GM19467 (cell line): ENCODE data around the gene FARS2.

Source experiments
- ATAC-seq: cut with Tn5 transposase; IDR thresholded peaks from one replicate; pipeline ENCODE4 v1.9.1; 2021; ENCODE audit warnings: mild to moderate bottlenecking, moderate library complexity; ENCODE audit not compliant: unreplicated experiment

Gene FARS2

DNA sequence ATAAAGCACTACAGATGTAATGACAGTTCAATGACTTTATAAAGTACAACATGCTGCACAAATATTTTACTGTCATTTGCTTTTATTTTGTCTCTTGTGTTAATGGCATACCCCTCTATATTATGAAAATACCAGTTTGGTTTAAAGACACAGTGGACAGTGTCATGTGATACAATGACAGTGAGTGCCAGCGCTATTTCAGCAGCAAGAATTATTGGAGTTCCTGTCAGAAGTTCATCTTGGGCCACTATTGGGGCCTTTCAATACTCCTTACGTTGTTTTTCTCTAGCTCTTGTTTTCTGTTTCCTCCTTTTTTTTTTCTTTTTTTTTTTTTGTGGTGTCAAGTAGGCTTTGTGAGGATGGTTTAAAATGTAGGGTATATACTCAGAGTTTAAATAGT is 232.5 kb downstream of the FARS2 start:
- ATAC-seq, result no peak

DNA sequence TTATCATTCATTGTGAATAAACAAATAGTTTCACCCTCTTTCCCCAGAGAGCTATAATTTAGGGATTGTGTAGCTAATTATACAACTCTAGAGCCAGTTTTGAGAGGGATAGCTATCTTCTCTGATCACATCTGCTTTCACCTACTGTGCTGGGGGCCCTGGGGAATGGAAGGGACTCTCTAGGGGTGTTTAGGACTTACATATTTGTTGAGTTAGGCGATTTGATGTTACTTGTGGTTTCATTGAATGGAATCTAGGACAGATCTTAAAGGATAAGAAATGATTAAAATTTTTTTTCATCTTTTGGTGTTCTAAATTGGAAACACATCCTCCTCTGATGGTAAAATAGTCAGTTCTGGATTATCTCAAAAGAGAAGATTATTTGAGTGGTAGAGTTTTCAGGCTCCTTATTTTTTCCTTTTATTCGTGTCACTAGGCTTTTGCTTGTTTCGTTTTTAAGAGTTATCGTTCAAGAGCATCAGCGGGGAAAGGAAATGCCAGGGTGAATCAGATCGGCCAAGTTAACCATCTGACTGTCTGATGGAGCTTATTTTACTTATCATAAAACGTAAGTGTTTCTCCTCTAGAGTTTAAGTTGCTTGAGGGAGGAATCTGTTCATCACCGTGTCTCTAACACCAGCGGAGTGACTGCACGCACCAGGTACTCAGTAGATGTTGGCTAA is 236.7 kb downstream of the FARS2 start:
- no peak for ATAC-seq

GRCh38 chr6:5498579-5498899 is 237.2 kb downstream of the FARS2 start:
- ATAC-seq, result no peak

DNA sequence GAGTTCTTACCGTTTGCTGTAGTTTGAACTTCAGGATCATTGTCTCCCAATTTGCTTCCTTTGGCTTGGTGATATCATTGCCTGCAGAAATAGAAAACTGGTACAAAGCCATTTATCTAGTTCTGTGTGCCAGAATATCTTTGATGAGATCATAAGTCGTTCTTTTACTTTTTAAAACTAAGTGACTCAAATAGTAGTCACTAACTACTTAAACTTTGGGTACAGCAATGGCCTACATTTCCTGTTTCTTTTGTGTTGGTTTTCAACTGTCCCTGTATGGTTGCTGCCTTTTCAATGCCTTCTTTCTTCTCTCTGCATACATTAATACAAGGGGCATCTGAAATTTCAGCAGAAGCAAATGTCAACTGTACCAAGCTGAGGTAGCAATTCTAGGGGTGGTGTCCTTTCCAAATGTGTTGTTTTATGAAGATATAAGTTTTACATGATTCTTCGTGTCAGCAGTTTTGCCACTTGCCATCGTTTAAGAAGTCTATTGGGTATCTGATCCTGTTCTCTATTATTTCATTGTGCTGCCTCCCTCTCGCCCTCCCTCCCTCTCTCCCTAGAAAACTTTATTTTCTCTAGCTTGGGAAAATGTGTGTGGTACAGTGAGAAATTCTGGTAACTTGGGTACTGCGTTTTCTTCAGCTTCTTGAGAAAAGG is 238.5 kb downstream of the FARS2 start:
- no peak for ATAC-seq

GRCh38 chr6:5501837-5502236 is 240.5 kb downstream of the FARS2 start:
- no peak for ATAC-seq

DNA sequence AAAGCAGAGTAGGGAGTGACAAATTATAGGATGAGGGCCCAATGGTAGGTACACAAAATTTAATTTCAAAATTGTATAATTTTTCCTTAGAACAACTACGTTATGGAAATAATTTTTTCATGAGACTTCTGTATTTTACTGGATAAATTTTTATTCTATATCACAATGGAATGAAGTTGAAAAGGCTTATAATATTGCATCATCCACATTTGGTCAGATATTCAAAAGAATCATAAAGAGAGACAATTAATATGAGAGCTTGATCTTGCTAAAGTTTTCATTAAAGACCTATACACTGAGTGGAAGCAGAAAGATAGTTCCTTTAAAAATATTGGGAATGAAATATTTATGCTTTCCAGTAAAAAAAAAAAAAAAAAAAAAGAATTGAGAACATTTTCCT is 242.8 kb downstream of the FARS2 start:
- ATAC-seq, result no peak

GRCh38 chr6:5506149-5506548 is 244.8 kb downstream of the FARS2 start:
- peak; percentile 39 for ATAC-seq

DNA sequence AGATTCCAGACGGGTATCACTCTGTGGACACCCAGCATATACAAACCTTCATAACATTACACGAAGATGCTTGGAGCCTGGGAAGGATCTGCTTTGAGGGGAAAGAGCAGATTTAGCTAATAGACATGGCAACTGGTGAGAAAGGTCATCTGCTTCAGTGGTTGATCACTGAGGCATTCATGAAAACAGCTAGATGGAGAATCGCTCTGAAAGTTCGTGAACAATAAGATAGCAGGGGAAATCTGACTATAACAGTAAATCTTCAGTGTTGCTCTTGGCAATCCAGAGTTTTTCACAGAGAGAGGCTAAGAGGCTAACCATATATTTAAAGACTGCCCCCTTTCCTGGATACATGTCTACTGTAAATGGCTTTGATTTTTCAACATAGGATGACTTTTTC is 245.3 kb downstream of the FARS2 start:
- peak; percentile 15 for ATAC-seq

DNA sequence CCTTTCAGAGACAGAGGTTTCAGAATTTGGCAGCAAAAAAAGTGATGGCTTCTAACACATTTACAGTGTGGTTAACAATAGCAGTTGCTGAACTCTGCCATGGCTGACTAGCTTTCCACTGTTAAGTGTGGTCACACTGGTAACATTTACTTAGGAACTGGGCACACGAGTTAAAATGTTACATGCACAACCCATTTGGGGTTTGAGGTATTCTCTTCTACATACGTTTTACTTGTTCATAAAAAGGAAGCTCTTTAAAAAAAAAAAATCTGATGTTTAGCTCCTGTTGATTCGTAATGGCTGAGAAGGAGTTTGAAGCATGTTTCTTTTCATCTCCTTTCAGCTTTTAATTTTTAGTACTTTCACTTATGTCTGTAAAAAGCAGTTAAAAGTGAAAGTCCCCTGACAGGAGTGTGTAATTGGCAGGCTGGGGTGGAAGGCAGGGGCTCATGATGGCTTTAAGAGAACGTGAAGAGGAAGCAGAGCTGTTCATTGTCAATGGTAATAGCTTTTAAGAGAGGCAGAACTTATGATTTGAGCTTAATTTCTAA is 245.9 kb downstream of the FARS2 start:
- ATAC-seq, result peak; percentile 86

DNA sequence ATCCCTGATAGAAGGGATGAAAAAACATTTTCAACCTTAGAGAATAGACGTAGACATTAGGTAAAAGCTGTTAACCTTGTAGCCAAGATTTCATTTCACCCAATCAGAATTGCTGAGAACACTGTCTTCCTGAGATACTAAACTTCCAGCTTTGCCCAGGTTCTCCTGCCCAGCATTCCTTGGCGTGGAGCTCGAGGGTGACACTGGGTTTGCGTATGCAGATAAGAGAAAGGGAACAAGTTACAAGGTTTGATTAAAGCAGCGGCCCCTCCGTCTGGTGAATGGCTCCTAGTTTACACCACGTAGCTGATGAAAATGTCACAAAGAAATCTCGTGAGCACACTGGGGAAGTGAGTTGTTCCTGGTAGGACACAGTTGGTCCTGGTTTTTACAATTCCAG is 247.8 kb downstream of the FARS2 start:
- no peak for ATAC-seq

GRCh38 chr6:5510331-5511133 is 249.2 kb downstream of the FARS2 start:
- no peak for ATAC-seq

DNA sequence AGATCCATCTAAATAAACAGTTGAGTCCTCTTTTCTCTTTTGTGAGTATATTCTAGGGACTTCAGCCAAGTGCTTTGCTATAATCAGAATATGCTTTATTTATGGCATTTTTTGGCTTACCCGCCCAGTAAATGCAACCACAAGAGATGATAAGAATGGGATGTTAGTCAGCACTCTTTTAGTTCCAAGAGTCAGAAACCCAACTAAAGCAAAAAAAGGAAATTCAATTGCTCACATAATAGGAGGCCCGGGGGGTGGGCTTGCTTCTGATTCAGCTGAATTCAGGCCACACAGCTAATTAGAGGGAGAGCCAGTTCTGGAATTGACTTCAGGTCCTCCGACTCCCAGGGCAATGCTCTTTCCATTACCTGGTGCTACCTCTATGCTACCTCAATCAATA is 250.6 kb downstream of the FARS2 start:
- no peak for ATAC-seq

DNA sequence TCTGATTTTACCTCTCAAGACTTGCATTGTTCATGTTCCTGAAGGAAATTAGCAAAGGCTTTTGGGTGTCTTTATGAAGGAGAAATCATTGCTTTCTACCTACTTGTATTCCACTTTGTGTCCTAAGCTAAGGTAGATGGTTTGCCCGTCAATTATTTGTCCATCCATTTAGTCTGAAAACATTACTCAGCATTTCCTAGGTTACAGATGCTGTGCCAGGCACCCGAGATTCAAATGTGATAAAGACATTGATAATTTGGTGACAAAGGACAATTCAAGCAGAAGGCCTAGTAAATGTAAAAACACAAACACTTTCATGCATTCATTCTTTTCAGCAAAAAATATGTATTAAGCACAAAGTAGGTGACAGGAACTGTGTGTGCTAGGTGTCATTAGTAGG is 251.1 kb downstream of the FARS2 start:
- ATAC-seq, result no peak

GRCh38 chr6:5513408-5513807 is 252.1 kb downstream of the FARS2 start:
- no peak for ATAC-seq

GRCh38 chr6:5514353-5514752 is 253.0 kb downstream of the FARS2 start:
- ATAC-seq, result no peak

DNA sequence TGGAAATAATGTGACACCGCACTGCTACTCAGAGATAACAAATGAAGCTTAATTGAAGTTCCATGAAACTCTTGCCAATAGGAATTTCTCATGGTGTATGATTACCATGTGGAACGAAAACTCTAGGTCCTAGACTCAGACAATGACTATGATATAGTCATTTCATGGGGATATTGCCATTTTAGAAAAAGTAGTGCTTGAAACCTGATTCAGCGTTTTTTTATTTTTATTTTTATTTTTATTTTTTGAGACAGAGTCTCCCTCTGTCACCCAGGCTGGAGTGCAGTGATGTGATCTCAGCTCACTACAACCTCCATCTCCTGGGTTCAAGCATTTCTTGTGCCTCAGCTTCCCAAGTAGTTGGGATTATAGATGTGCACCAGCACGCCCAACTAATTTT is 253.9 kb downstream of the FARS2 start:
- ATAC-seq, result no peak

DNA sequence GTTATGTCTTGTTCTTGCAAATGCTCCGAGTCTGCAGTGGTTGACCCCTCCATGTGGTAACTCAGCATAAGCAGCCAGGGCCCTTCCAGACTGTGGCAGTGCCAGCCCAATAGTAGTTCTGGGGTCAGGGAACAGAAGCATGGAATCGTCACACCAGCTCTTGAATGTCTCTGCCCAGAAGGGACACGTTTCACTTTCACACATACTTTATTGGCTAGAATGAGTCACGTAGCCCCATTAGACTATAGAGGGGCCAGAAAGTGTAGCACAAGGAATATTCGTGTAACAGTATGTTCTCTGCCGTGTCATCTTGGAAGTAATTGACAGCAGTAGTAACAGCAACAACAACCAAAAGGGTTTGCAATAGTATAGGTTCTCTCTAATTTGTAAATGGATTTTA is 254.7 kb downstream of the FARS2 start:
- no peak for ATAC-seq

DNA sequence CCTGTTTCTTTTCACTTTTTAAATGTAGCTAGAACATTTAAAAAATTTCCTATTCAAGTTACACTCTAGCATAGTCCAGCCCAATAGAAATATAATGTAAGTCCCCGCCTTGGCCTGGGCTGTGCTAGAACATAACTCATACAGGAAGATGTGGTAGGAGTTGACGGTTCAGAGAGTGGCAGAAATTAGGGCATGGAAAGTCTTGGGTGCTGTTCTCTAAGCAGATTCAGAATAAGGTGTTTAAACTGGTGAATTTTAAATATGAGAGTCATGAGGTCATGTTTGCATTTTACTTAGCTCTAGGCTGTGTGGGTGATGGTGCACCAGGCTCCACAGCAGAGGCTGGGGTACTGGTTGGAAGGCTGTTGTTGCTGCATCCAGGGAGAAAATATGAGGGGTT is 256.5 kb downstream of the FARS2 start:
- no peak for ATAC-seq

- ATAC-seq, result no peak
These were observed 257.7 kb downstream of the FARS2 start for GRCh38 chr6:5518936-5519491.

- ATAC-seq, result no peak
These were observed 259.5 kb downstream of the FARS2 start for GRCh38 chr6:5520796-5521195.

DNA sequence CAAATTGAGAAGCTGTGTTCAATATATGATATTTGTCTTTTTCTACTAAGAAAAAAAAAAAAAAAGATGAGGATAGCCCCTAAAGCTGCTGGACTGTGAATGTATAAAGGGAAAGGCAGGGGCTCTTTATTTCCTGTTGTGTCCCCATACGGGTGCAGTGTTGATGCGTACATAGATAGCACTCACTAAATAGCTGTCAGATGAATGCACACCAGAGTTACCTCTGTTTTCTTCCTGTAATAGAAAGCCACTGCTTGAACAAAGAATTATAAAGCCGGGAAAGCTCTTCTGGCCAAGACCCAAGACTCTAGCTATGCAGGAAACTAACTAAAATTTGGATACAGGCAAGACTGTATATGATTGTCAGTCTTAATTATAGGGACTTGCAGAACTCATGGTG is 260.0 kb downstream of the FARS2 start:
- ATAC-seq, result no peak

- ATAC-seq, result no peak
These were observed 260.8 kb downstream of the FARS2 start for GRCh38 chr6:5522147-5522546.
